Measurements from ENCODE around the gene SNN. TPM values are rescaled to one million over a fixed set of nuclear protein-coding genes. Genes with fewer than 3 reads are reported as not detected.

SNN gene
- total and polyA plus RNA-seq, 2 of the 8 experiments (the other 6 are each of a cell fraction or from before 2014, with no cell fraction given): 37.4 to 66.9 TPM

GRCh38 chr16:11624636-11625607, 43.3 kb upstream of the SNN start (continued):
- TF ChIP-seq ATF2 (IDR thresholded peaks at IDR 0.05; ENCODE audit: low read length): no peak
- no peak for TF ChIP-seq KDM5A (IDR thresholded peaks at IDR 0.05; ENCODE audit: low read length)
- no peak for TF ChIP-seq RFX5 (IDR thresholded peaks at IDR 0.05; ENCODE audit: borderline replicate concordance, low read depth, low read length)
- no peak for TF ChIP-seq POLR2A (IDR thresholded peaks at IDR 0.05; ENCODE audit: control extremely low read depth in 1 of 2, low read depth in 2 of 2, low read length in 2 of 2)
- TF ChIP-seq TAF7 (optimal IDR thresholded peaks at IDR 0.05; ENCODE audit: borderline replicate concordance, low read depth, low read length): no peak
- no peak for TF ChIP-seq KDM4A (IDR thresholded peaks at IDR 0.05; ENCODE audit: low read depth, low read length, severe bottlenecking)
- no peak for TF ChIP-seq EP300 (IDR thresholded peaks at IDR 0.05; ENCODE audit: borderline replicate concordance in 1 of 2, low read depth in 2 of 2, low read length in 2 of 2)
